GM12891 (cell line): ENCODE measurements around the gene ZNF136.

Experiments used
- POLR2AphosphoS5 ChIP-seq: IDR thresholded peaks from 2 replicates; pipeline ENCODE4 v1.6.1; 2011; ENCODE audit warnings: low read depth, low read length, control low read depth
- TAF1 ChIP-seq: IDR thresholded peaks from 2 replicates; pipeline ENCODE4 v1.6.1; 2011; ENCODE audit warnings: low read depth, low read length, control low read depth

- no peak for TF ChIP-seq TAF1
- TF ChIP-seq POLR2AphosphoS5: no peak
Measured at GRCh38 chr19:12156223-12157058, 6.5 kb upstream of the ZNF136 start, which contains the start of gene ZNF625.
